Stimulated activated CD4-positive, alpha-beta T cell treated with anti-CD3 and anti-CD28 coated beads, Interleukin-12 subunit alpha, Interleukin-12 subunit beta, amount 100 ng/mL, for 24 hours (primary cell): ENCODE results near the gene BHLHA15.

Experiments
- DNase-seq, 2 experiments: peaks; one replicate each; pipeline ENCODE4 v3.0.0-alpha.2; 2020; ENCODE audit warnings: low read depth in 2 of 2

The BHLHA15 gene

DNA sequence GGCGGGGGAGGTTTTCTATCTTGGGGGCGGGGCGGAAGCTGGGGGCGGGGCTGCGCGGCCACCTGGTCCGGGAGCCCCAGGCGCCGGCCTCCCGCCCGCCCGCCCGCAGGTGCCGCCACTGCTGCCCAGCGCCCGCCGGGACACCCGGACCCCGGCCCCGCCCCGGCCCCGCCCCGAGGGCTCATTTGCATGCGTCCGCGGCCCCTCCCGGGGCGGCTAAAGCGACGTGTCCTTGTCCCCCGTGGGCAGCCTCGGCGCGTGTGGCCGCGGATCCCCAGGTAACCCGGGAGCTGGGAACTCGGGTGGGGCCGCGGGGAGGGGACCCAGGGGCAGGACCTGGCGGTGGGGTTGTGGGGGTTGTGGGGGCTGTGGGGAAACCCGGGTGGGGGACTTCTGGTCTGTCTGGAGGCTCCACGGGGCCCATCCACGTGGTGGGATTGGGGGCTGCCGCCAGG, at the start of gene BHLHA15:
TSS of gene BHLHA15 (plus strand) at position 219 of the 455 bp plus-strand sequence. CDS start 871 bp downstream, outside the sequence.
- no peak for DNase-seq

DNA sequence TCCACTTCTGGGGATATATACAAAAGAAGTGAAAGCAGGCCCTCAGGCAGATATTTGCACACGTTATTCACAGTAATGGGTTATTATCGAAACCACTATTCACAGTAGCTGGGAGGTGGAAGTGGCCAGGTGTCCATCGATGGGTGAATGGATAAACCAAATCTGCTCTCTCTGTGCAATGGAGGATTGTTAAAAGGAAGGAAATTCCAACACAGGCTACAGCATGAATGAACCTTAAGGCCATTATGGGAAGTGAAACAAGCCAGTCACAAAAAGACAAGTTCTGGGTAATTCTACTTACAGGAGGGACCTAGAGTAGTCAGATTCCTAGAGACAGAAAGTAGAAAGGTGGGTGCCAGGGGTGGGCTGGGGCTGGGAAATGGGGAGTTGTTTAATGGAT, 48.5 kb upstream of the BHLHA15 start:
- DNase-seq: no peak

- no peak for DNase-seq
These were observed 48.0 kb upstream of the BHLHA15 start for GRCh38 chr7:98163269-98163668.

DNA sequence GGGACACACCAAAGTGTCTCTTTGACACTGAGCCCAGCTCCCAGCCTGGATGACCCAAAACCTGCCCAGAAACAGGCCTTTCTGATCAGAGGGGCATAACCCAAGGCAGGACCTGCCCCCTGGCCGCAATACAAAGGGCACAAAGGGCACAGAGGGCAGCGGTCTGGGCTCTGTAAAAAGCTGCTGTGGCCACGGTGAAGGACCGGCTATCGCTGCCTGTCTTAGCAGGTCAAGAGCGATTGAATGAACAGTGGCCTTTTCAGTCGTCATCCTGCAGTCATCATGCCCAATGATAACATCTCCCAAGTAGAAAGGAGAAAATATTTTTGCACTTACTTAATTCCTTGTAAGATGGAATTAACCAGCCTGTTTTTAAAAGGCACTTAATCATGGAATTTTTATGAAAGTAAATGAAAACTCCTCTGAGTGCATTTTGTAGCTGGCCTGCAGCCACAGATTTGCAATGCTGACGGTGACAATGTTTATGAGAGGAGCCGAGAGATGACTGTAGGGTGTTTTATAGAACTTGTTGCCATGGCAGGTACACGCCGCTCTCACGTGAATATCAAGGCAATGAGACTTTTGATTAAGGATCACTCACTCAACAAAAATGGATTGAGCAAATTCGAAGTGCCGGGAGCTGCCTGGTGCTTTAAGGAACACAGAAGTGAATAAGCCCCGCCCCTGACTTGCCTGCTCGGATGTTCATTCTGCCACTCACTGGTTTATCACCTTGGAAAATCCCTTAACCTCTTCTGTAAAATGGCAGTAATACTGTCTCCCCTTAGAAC, 47.3 kb upstream of the BHLHA15 start:
- no peak for DNase-seq

DNA sequence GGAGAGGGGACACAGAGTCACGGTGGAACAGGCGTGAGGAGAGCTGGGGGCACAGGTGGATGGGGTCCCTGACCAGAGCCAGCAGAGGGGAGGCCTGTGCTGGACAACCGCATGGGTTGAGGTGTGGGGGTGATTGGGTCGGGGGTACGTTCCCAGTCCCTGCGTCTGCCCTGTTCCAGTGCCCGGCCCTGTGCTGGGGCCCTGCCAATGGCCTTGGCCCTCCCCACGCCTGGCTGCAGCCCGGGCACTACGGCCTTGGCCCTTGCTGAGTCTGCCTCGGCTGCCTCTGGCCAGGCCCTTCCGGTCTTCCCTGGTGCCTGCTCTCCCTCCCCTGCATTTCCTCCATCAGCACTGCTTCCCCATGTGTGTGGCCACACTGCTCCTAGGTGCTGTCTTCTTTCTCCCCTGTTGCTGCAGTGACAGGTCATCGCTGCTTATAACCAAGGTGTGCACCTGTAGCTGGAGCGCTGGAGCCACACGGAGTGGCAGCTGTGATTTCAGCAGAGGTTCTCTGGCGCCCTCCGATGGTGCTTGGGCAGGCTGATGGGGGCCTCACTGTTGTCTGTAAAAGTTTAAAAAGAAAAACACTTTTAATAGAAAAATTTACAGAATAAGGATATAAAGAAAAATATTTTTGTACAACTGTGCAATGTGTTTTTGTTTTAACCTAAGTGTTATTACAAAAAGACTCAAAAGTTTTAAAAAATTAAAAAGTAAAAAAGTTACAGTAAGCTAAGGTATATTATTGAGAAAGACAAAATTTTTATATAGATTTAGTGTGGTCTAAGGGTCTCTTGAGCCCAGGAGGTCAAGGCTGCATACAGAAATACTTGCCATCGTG, 45.2 kb upstream of the BHLHA15 start:
- DNase-seq: peak in 1 of 2 experiments; percentile 33

DNA sequence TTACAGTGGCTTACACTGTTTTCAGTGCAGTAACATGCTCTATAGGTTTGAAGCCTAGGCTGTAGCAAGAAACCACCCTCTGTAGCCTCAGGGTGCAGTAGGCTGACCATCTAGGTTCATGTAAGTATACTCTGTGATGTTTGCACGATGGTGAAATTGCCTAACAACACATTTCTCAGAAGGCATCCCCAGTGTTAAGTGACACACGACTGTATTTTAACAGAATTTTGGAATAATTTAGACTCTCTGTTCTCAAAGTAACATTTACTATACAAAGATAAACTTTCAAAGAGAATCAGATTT, 44.6 kb upstream of the BHLHA15 start:
- DNase-seq: no peak

GRCh38 chr7:98167653-98168052, 43.6 kb upstream of the BHLHA15 start:
- DNase-seq: no peak

- peak; percentile 38 to 50 for DNase-seq
These were observed 42.9 kb upstream of the BHLHA15 start for GRCh38 chr7:98168181-98168903.

DNA sequence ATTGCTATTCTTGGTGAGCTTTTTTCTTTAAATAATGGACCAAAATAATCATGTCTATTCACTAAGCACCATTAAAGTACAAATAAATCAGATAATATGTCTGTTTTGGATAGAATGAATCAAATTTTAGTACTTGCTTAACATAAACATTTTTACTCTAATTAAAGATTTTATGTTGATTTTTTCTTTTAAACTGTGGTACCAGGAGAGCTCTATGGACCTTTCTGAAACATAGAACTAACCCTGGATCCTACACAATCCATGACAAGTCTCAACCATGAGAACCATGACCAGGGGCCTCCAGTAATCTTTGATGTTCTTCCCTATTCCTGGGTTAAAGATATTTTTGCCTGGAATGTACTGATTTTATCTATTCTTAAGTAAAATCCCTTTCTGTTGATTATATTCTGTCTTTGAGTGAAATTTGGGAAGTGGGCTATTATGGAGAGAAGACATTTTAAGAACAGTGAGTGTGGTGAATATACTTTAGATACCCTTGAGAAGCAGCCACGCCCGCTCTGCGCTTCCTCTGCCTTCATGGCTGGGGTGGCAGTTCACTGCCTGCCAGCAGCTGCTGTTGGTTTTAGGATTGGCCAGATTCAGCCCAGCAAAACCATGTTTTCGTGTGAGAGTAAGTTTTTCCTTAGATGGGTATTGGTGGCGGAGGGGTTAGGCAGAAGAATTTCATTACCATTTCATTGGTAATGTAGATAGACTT, 42.2 kb upstream of the BHLHA15 start:
- no peak for DNase-seq

- no peak for DNase-seq
These were observed 40.3 kb upstream of the BHLHA15 start for GRCh38 chr7:98170966-98171365.

- no peak for DNase-seq
These were observed 39.8 kb upstream of the BHLHA15 start for GRCh38 chr7:98171449-98171848.

DNA sequence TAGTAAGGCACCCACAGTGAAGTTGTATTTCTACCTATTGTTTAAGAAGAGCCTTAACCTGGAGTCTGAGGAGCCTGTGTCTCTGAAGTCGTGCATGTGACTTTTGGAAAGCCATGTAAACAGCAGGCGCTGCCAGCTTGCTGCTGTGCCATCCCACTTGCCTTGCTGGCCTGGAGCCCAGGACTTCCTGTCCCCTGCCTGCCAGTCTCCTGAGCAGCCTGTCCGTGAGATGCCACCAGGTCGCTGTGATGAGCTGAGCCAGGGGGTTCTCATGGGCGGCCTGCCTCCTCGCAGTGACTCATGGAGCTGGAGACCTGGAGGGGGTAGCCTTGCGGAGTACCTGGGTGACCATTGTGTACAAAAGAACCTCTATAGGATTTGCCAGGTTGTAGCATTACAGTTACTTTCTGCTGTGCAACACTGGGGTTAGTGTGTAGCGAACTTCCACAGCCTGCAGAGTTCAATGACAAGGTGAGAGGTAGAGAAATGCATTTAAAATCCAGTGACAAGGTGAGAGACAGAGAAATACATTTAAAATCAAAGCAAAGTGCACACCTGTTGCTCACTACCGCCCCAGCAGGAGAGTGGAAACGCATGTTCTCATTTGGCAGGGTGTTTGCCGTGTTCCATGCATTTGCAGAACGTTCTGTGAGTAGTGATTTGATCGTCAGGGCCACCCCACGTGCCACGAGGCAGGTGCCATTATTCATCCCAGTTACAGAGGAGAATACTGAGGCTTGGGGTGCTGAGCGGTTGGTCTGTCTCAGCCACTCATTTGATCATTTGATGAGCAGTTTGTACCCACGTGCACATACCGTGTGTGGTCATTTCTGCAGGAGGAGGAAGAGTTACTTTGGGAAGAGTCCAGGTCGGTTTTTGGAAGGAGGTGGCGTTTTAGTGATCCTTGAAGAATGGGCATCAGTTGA, 36.6 kb upstream of the BHLHA15 start:
- DNase-seq: no peak

DNA sequence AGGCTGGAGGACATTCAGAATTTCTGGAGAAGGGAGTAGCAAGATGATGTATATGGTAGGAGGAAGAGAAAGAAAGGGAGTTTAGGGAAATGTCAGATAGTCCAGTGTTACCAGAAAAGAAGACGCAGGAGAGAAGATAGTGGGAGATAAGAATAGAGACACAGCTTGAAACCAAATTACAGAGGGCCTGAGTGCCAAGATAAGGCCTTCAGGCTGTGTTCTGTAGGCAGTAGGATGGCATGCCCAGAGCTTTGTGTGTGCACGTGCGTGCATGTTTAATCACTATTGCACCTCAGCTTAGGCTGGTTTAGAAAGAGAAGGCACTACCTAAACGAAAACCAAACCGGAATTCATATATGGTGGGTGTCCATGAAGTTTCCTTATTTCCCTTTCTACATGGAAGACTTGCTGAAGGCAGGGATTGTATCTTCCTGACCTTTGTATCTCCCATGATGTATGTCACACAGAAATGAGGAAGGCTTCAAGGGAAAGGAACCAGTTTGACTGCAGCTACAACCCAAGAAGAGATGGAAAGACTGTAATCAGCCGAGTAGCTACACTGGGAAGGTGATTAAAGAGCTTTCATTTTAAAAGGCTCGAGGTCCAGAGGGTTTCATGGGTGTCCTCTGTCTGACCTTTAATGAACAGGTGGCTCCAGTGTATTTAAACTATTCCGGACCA, 35.8 kb upstream of the BHLHA15 start:
- no peak for DNase-seq

DNA sequence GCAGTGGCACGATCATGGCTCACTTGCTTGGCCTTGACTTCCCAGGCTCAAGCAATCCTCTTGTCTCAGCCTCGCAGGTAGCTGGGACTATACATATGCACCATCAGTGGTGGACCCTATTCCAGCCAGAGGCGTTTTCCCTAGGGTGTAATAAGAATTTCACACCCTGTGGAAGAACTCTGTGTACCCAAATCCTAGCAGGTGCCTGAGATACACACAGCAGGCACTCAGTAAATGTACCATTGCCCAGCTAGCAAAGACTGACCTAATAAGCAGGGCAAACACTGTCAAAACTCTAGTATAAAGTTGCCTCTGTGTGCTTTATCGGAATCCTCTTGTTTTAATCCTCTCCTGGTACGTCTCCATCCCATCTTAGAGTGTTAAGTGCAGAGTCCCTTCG, 33.7 kb upstream of the BHLHA15 start:
- DNase-seq: no peak

- DNase-seq: no peak
These were observed 32.9 kb upstream of the BHLHA15 start for GRCh38 chr7:98178321-98178720.

DNA sequence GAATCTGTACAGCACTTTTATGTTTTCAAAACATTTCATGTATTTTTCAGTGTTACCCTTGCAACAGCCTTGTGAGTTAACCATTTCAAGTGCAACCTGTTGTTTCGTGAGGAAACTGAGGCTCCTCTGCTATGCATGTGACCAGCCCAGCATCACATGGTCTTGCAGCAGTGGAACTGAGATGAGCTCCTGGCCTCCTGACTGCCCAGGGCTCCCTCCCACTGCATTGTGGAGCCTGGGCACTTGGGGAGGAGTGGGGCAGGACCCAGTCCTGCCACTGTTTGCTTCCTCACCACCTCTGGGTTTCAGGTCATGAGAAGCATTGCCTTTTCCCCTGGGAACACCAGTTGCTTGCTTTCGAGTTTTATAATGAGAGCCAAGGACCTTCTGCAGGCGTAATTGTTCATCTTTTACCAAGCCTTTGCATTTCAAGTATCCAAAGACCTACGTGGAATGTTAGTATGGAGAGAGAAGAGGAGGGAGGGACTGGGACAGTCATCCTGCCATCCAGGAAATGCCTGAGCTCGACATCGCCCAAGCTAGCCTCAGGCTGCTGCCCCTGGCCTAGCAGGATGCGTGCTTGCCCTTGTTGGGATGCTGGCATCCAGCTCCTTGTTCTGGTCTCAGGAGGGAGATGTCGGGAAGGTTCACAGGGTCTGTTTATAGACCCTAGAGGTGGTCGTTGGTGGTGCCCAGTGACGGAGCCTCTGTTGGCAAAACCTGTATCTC, 32.3 kb upstream of the BHLHA15 start:
- no peak for DNase-seq

GRCh38 chr7:98180751-98181150, 30.5 kb upstream of the BHLHA15 start:
- DNase-seq: no peak

DNA sequence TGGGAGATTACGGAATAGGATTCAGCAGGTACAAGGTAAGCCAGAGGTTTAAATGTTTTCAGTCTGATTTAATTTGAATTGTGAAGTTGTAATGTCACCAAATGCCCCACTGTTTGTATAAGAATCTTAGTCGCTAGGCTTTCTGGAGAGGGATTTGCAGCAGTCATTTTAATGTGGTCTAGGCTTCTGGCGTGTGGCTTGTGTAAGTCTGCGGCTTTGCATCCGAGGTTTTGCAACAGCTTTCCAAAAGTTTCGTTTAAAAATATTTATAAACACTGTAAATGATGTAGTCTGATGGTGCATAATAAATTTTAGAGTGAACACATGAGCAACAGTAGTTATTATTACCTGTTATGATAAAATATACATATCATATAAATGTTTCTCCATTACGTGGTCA, 26.1 kb upstream of the BHLHA15 start:
- DNase-seq: no peak

DNA sequence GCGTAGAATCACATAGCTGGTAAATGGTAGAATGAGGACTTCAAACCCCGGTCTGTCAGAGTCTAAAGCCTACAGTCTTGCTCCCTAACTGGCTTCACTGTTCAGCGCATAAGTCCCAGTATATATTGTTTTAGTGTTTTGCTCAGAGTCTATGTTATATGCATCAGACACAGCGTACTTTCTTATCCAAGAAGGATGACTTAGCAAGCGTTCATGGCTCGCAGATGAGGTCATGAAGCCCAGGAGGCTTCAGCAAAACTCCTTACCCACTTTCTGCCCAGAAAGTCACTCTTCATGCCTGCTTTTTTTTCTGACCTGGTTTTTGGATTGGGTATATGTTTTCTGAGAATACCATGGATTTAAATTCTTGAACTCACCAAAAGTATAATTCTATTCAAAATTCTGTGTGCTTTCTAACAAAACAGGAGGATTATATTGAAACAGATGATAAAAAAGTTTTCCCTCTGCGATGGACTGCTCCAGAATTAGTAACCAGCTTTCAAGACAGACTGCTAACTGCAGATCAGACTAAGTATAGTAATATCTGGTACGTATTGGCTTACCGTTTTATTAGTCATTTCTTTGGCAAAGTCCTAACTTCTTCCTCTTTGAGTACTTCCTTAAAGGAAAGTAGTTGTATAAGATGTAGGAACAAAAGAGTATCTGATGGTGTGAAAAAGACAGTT, 24.6 kb upstream of the BHLHA15 start:
- DNase-seq: no peak
